Activated CD8-positive, alpha-beta T cell treated with anti-CD3 and anti-CD28 coated beads for 36 hours (primary cell): ENCODE results near the gene TFRC. TPM values are rescaled to one million over a fixed set of nuclear protein-coding genes. Genes with fewer than 3 reads are reported as not detected.
"Not testable (repeated sequence)": the region's sequence is repeated elsewhere in the genome, so short reads cannot be mapped to it uniquely, and the experiment has no call there.

Experiments
- ATAC-seq: fragments of 200-7000 bp; cut with Tn5 transposase; one replicate; pipeline ENCODE4 v1.10.0; 2021; ENCODE audit warnings: mild to moderate bottlenecking, moderate library complexity
- CTCF ChIA-PET: fragments of 350-600 bp; sonication (Branson Sonifier 250); formaldehyde crosslinking; loops from one replicate; lab custom pipeline; 2021; ENCODE audit warnings: antibody characterized with exemption; lab: Charles Lee
- POLR2A ChIA-PET: fragments of 350-600 bp; sonication (Branson Sonifier 250); formaldehyde crosslinking; loops from one replicate; lab custom pipeline; 2021; ENCODE audit warnings: antibody characterized with exemption; lab: Charles Lee
- DNase-seq: peaks from one replicate; pipeline ENCODE4 v3.0.0-alpha.2; 2020
- H3K27ac Mint-ChIP-seq: one replicate; pipeline ENCODE4 v1.8.0; 2021; ENCODE audit warnings: mild to moderate bottlenecking, mixed read lengths
- H3K27me3 Mint-ChIP-seq: one replicate; pipeline ENCODE4 v1.8.0; 2021; ENCODE audit warnings: mixed read lengths
- H3K36me3 Mint-ChIP-seq: one replicate; pipeline ENCODE4 v1.8.0; 2021; ENCODE audit warnings: low read depth, mixed read lengths
- H3K4me1 Mint-ChIP-seq: one replicate; pipeline ENCODE4 v1.8.0; 2021; ENCODE audit warnings: low read depth, mixed read lengths
- H3K4me3 Mint-ChIP-seq: one replicate; pipeline ENCODE4 v1.8.0; 2021; ENCODE audit warnings: mild to moderate bottlenecking, moderate library complexity, mixed read lengths
- H3K9me3 Mint-ChIP-seq: one replicate; pipeline ENCODE4 v1.8.0; 2021; ENCODE audit warnings: mixed read lengths
- CTCF ChIP-seq: fragments of 200-600 bp; IDR thresholded peaks from one replicate; pipeline ENCODE4 v1.8.0; 2022; ENCODE audit warnings: antibody characterized with exemption, mild to moderate bottlenecking
- intact Hi-C: fragments of 100-400 bp; cut with micrococcal nuclease; formaldehyde crosslinking; loops from one replicate; pipeline ENCODE4 v1.10.0; 2022
- total RNA-seq, 2 experiments: library from RNA; stranded (reverse); gene quantifications; one replicate each; pipeline ENCODE4 v1.2.3, GENCODE V29; 2021

Gene TFRC
- total RNA-seq, 2 experiments from 2014 or later, result 521 to 524 TPM

- H3K4me3 Mint-ChIP-seq, result no peak overlapping the region
- peaks cover 8% of the 10 kb centered on the region for H3K4me1 Mint-ChIP-seq
- ChIA-PET POLR2A (interaction anchor here (1.1 to 3.4 kb wide), 5 partner anchors 8 to 26 kb away, joined by 3 to 16 read pairs (median 7); no protein-coding TSS in a partner anchor), CTCF (interaction anchor here (1.0 to 3.8 kb wide), 2 partner anchors 26 to 149 kb away, joined by 3 to 18 read pairs; no protein-coding TSS in a partner anchor)
- DNase-seq, result no peak
- intact Hi-C loops, result no loop called here
- TF ChIP-seq CTCF, result no peak
- no peaks in the 10 kb centered on the region for H3K27me3 Mint-ChIP-seq
- no peak for ATAC-seq
- H3K9me3 Mint-ChIP-seq, result no peaks in the 10 kb centered on the region
- peaks cover 51% of the 10 kb centered on the region for H3K36me3 Mint-ChIP-seq
- H3K27ac Mint-ChIP-seq, result no peak overlapping the region
Observed at GRCh38 chr3:196047391-196048030, 34.4 kb downstream of the TFRC start.

GRCh38 chr3:196044513-196044912 is 37.4 kb downstream of the TFRC start:
- CTCF ChIA-PET, result interaction anchor here (3.8 kb wide), 1 partner anchor 29 kb away, joined by 18 read pairs; no protein-coding TSS in a partner anchor
- peaks cover 33% of the 10 kb centered on the region for H3K36me3 Mint-ChIP-seq
- intact Hi-C loops, result no loop called here
- POLR2A ChIA-PET, result no interaction called here
- ATAC-seq, result no peak
- DNase-seq, result no peak
- peaks cover 6% of the 10 kb centered on the region for H3K4me1 Mint-ChIP-seq
- H3K9me3 Mint-ChIP-seq, result peaks cover 15% of the 10 kb centered on the region
- no peak overlapping the region for H3K27ac Mint-ChIP-seq
- no peak overlapping the region for H3K4me3 Mint-ChIP-seq
- H3K27me3 Mint-ChIP-seq, result no peaks in the 10 kb centered on the region
- no peak for TF ChIP-seq CTCF

- TF ChIP-seq CTCF, result no peak
- Mint-ChIP-seq H3K27ac (no peak overlapping the region), H3K4me1 (peaks cover 7% of the 10 kb centered on the region), H3K9me3 (peaks cover 17% of the 10 kb centered on the region), H3K36me3 (peaks cover 21% of the 10 kb centered on the region), H3K4me3 (no peak overlapping the region), H3K27me3 (no peaks in the 10 kb centered on the region)
- ChIA-PET CTCF (no interaction called here), POLR2A (no interaction called here)
- intact Hi-C loops, result no loop called here
- DNase-seq (no peak), ATAC-seq (no peak)
Observed at GRCh38 chr3:196042673-196043072, 39.2 kb downstream of the TFRC start.

GRCh38 chr3:196039359-196039758 is 42.5 kb downstream of the TFRC start:
- TF ChIP-seq CTCF, result no peak
- H3K36me3 Mint-ChIP-seq, result peaks cover 13% of the 10 kb centered on the region
- POLR2A ChIA-PET, result interaction anchor here (0.6 to 1.9 kb wide), 2 partner anchors 9 to 20 kb away, joined by 4 to 7 read pairs; no protein-coding TSS in a partner anchor
- no peak overlapping the region for H3K4me3 Mint-ChIP-seq
- DNase-seq (no peak), ATAC-seq (no peak)
- no peaks in the 10 kb centered on the region for H3K27me3 Mint-ChIP-seq
- peaks cover 8% of the 10 kb centered on the region for H3K4me1 Mint-ChIP-seq
- no peak overlapping the region for H3K27ac Mint-ChIP-seq
- H3K9me3 Mint-ChIP-seq, result peaks cover 23% of the 10 kb centered on the region
- intact Hi-C loops, result no loop called here
- CTCF ChIA-PET, result interaction anchor here (1.0 to 2.6 kb wide), 4 partner anchors 9 to 157 kb away, joined by 3 to 11 read pairs (median 5); no protein-coding TSS in a partner anchor

GRCh38 chr3:196026059-196026458 is 55.8 kb downstream of the TFRC start:
- H3K4me3 Mint-ChIP-seq, DNase-seq, H3K27me3 Mint-ChIP-seq, H3K4me1 Mint-ChIP-seq, H3K9me3 Mint-ChIP-seq, ATAC-seq, intact Hi-C loops, H3K36me3 Mint-ChIP-seq, H3K27ac Mint-ChIP-seq, CTCF ChIA-PET: not testable (repeated sequence)
- POLR2A ChIA-PET, result interaction anchor here (1.0 kb wide), 1 partner anchor 166 kb away, joined by 3 read pairs; no protein-coding TSS in a partner anchor
